ENCODE data around the gene SLC36A2.
"Not testable (repeated sequence)": the region's sequence is repeated elsewhere in the genome, so short reads cannot be mapped to it uniquely, and the experiment has no call there.

The SLC36A2 gene

GRCh38 chr5:151326266-151326665 lies 21.1 kb downstream of the SLC36A2 start:
- no peak overlapping the region for H3K27ac ChIP-seq (ENCODE audit: low read depth, low read length)
- no peaks in the 10 kb centered on the region for H3K9me3 ChIP-seq (ENCODE audit: low read length)
- H3K36me3 ChIP-seq (ENCODE audit: insufficient read depth, low read length) = no peaks in the 10 kb centered on the region
- no peak overlapping the region for H3K9ac ChIP-seq (ENCODE audit: low read length)
- no peak overlapping the region for H3K4me3 ChIP-seq (ENCODE audit: low read depth in 1 of 2, low read length in 2 of 2)
- no peaks in the 10 kb centered on the region for H3K4me1 ChIP-seq (ENCODE audit: insufficient read depth, low read length)
- H3K27me3 ChIP-seq (ENCODE audit: control insufficient read depth in 1 of 2, insufficient read depth in 2 of 2, low read length in 2 of 2) = no peaks in the 10 kb centered on the region

- no peak overlapping the region for H3K27ac ChIP-seq (ENCODE audit: low read depth, low read length)
- H3K9me3 ChIP-seq (ENCODE audit: low read length) = no peaks in the 10 kb centered on the region
- H3K4me3 ChIP-seq (ENCODE audit: low read depth in 1 of 2, low read length in 2 of 2) = no peak overlapping the region
- no peak overlapping the region for H3K9ac ChIP-seq (ENCODE audit: low read length)
- H3K4me1 ChIP-seq (ENCODE audit: insufficient read depth, low read length) = peaks cover 5% of the 10 kb centered on the region
- H3K36me3 ChIP-seq (ENCODE audit: insufficient read depth, low read length) = no peaks in the 10 kb centered on the region
- no peaks in the 10 kb centered on the region for H3K27me3 ChIP-seq (ENCODE audit: control insufficient read depth in 1 of 2, insufficient read depth in 2 of 2, low read length in 2 of 2)
Observed at GRCh38 chr5:151320481-151320880, 26.9 kb downstream of the SLC36A2 start.

- Histone ChIP-seq H3K27ac (ENCODE audit: low read depth, low read length) (no peak overlapping the region), H3K9me3 (ENCODE audit: low read length) (no peaks in the 10 kb centered on the region), H3K27me3 (ENCODE audit: control insufficient read depth in 1 of 2, insufficient read depth in 2 of 2, low read length in 2 of 2) (no peaks in the 10 kb centered on the region), H3K9ac (ENCODE audit: low read length) (no peak overlapping the region), H3K4me1 (ENCODE audit: insufficient read depth, low read length) (peaks cover 5% of the 10 kb centered on the region), H3K36me3 (ENCODE audit: insufficient read depth, low read length) (no peaks in the 10 kb centered on the region), H3K4me3 (ENCODE audit: low read depth in 1 of 2, low read length in 2 of 2) (no peak overlapping the region)
Observed at GRCh38 chr5:151318850-151319732, 28.3 kb downstream of the SLC36A2 start.

GRCh38 chr5:151317871-151318270 lies 29.5 kb downstream of the SLC36A2 start:
- Histone ChIP-seq H3K9me3 (ENCODE audit: low read length) (no peaks in the 10 kb centered on the region), H3K4me1 (ENCODE audit: insufficient read depth, low read length) (peaks cover 5% of the 10 kb centered on the region), H3K27ac (ENCODE audit: low read depth, low read length) (no peak overlapping the region), H3K27me3 (ENCODE audit: control insufficient read depth in 1 of 2, insufficient read depth in 2 of 2, low read length in 2 of 2) (no peaks in the 10 kb centered on the region), H3K4me3 (ENCODE audit: low read depth in 1 of 2, low read length in 2 of 2) (no peak overlapping the region), H3K36me3 (ENCODE audit: insufficient read depth, low read length) (no peaks in the 10 kb centered on the region), H3K9ac (ENCODE audit: low read length) (no peak overlapping the region)

- no peak overlapping the region for H3K9ac ChIP-seq (ENCODE audit: low read length)
Observed at GRCh38 chr5:151315998-151316597, 31.3 kb downstream of the SLC36A2 start.

DNA sequence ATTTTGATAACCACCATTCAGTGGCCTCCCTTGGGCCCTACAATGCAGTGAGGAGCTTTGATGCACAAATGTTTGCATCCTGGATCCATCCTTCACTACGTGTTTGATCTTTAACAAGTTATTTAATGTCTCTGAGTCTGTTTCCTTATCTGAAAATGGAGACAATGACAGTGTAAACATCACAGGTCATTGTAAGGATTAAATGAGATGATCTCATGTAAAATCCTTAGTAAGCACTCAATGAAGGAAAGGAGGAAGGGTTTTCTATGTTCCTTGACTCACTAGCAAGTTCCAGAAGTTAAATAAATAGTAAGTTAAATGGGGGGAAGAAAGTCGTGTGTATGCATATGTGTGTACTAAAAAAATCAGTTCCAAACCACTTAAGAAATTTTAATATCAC lies 34.0 kb downstream of the SLC36A2 start:
- Histone ChIP-seq H3K4me3 (ENCODE audit: low read depth in 1 of 2, low read length in 2 of 2) (no peak overlapping the region), H3K4me1 (ENCODE audit: insufficient read depth, low read length) (no peaks in the 10 kb centered on the region), H3K27ac (ENCODE audit: low read depth, low read length) (no peak overlapping the region), H3K36me3 (ENCODE audit: insufficient read depth, low read length) (no peaks in the 10 kb centered on the region), H3K9ac (ENCODE audit: low read length) (no peak overlapping the region), H3K9me3 (ENCODE audit: low read length) (no peaks in the 10 kb centered on the region), H3K27me3 (ENCODE audit: control insufficient read depth in 1 of 2, insufficient read depth in 2 of 2, low read length in 2 of 2) (no peaks in the 10 kb centered on the region)

More at GRCh38 chr5:151315998-151316597, 31.3 kb downstream of the SLC36A2 start:
- no peaks in the 10 kb centered on the region for H3K9me3 ChIP-seq (ENCODE audit: low read length)
- H3K4me3 ChIP-seq (ENCODE audit: low read depth in 1 of 2, low read length in 2 of 2) = no peak overlapping the region
- peaks cover 5% of the 10 kb centered on the region for H3K4me1 ChIP-seq (ENCODE audit: insufficient read depth, low read length)
- no peaks in the 10 kb centered on the region for H3K27me3 ChIP-seq (ENCODE audit: control insufficient read depth in 1 of 2, insufficient read depth in 2 of 2, low read length in 2 of 2)
- H3K36me3 ChIP-seq (ENCODE audit: insufficient read depth, low read length) = no peaks in the 10 kb centered on the region
- no peak overlapping the region for H3K27ac ChIP-seq (ENCODE audit: low read depth, low read length)

DNA sequence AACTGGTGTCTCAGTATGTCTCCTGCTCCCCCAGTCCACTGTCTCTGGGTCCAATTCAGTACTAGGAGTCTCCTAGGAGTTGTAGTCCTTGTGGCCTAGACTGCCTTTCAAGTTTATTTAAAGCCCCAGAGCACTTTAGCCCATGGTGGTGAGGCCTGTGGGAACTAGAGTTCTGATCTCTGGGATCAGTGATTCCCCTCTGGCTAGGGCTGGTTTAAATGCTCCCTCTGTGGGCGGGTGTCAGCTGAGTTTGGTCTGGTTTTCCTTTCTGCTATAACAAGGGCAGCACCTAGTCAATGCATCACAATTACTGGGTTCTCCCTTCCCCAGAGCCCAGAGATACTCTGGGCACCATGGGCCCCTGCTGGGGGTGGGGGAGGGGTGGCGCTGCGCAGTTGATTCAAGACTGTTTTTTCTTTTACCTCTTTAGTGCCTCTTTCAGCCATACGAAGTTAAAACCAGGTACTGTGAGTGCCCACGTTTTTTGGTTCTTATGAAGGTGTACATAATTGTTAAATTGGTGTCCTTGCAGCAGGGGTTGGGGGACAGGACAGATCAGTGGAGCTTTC lies 34.5 kb downstream of the SLC36A2 start:
- H3K9me3 ChIP-seq (ENCODE audit: low read length) = no peaks in the 10 kb centered on the region
- H3K9ac ChIP-seq (ENCODE audit: low read length) = no peak overlapping the region
- H3K27me3 ChIP-seq (ENCODE audit: control insufficient read depth in 1 of 2, insufficient read depth in 2 of 2, low read length in 2 of 2) = no peaks in the 10 kb centered on the region
- H3K4me3 ChIP-seq (ENCODE audit: low read depth in 1 of 2, low read length in 2 of 2) = no peak overlapping the region
- H3K4me1 ChIP-seq (ENCODE audit: insufficient read depth, low read length) = no peaks in the 10 kb centered on the region
- H3K27ac ChIP-seq (ENCODE audit: low read depth, low read length) = no peak overlapping the region
- H3K36me3 ChIP-seq (ENCODE audit: insufficient read depth, low read length) = no peaks in the 10 kb centered on the region

DNA sequence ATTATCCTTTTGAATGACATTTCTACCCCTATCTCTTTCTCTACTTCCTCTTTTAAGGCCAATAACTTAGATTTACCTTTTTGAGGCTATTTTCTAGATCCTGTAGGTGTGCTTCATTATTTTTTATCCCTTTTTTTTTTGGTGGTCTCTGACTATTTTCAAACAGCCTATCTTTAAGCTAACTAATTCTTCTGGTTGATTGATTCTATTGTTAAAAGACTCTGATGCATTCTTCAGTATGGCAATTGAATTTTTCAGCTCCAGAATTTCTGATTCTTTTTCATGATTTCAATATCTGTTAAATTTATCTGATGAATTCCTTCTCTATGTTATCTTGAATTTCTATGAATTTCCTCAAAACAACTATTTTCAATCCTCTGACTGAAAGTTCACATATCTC lies 36.4 kb downstream of the SLC36A2 start:
- Histone ChIP-seq H3K36me3 (ENCODE audit: insufficient read depth, low read length) (no peaks in the 10 kb centered on the region), H3K27ac (ENCODE audit: low read depth, low read length) (no peak overlapping the region), H3K4me1 (ENCODE audit: insufficient read depth, low read length) (no peaks in the 10 kb centered on the region), H3K9me3 (ENCODE audit: low read length) (no peaks in the 10 kb centered on the region), H3K4me3 (ENCODE audit: low read depth in 1 of 2, low read length in 2 of 2) (no peak overlapping the region), H3K27me3 (ENCODE audit: control insufficient read depth in 1 of 2, insufficient read depth in 2 of 2, low read length in 2 of 2) (no peaks in the 10 kb centered on the region), H3K9ac (ENCODE audit: low read length) (no peak overlapping the region)

DNA sequence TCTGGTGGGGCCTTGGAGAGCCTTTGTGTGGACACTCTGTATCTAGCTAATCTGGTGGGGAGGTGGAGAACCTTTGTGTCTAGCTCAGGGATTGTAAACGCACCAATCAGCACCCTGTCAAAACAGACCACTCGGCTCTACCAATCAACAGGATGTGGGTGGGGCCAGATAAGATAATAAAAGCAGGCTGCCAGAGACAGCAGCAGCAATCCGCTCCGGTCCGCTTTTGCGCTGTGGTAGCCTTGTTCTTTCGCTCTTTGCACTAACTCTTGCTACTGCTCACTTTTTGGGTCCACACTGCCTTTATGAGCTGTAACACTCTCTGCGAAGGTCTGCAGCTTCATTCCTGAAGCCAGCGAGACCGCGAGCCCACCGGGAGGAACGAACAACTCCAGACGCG lies 37.5 kb downstream of the SLC36A2 start:
- not testable (repeated sequence) for H3K36me3 ChIP-seq (ENCODE audit: insufficient read depth, low read length); H3K27ac ChIP-seq (ENCODE audit: low read depth, low read length); H3K4me1 ChIP-seq (ENCODE audit: insufficient read depth, low read length); H3K9me3 ChIP-seq (ENCODE audit: low read length); H3K27me3 ChIP-seq (ENCODE audit: control insufficient read depth in 1 of 2, insufficient read depth in 2 of 2, low read length in 2 of 2); H3K9ac ChIP-seq (ENCODE audit: low read length); H3K4me3 ChIP-seq (ENCODE audit: low read depth in 1 of 2, low read length in 2 of 2)

DNA sequence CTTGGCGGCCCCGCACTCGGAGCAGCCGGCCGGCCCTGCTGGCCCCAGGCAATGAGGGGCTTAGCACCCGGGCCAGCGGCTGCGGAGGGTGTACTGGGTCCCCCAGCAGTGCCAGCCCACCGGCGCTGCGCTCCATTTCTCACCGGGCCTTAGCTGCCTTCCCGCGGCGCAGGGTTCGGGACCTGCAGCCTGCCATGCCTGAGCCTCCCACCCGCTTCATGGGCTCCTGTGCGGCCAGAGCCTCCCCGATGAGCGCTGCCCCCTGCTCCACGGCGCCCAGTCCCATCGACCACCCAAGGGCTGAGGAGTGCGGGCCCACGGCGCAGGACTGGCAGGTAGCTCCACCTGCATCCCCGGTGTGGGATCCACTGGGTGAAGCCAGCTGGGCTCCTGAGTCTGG lies 38.1 kb downstream of the SLC36A2 start:
- not testable (repeated sequence) for H3K36me3 ChIP-seq (ENCODE audit: insufficient read depth, low read length); H3K27ac ChIP-seq (ENCODE audit: low read depth, low read length); H3K9me3 ChIP-seq (ENCODE audit: low read length); H3K4me1 ChIP-seq (ENCODE audit: insufficient read depth, low read length); H3K4me3 ChIP-seq (ENCODE audit: low read depth in 1 of 2, low read length in 2 of 2); H3K9ac ChIP-seq (ENCODE audit: low read length); H3K27me3 ChIP-seq (ENCODE audit: control insufficient read depth in 1 of 2, insufficient read depth in 2 of 2, low read length in 2 of 2)

GRCh38 chr5:151303666-151304065 lies 43.7 kb downstream of the SLC36A2 start, which contains the start of gene SLC36A3:
TSS of gene SLC36A3 (minus strand) at chr5:151303766. CDS start at chr5:151303354, 412 bp downstream.
- Histone ChIP-seq H3K4me1 (ENCODE audit: insufficient read depth, low read length) (no peaks in the 10 kb centered on the region), H3K36me3 (ENCODE audit: insufficient read depth, low read length) (no peaks in the 10 kb centered on the region), H3K9ac (ENCODE audit: low read length) (no peak within 1 kb of the TSS)

More at GRCh38 chr5:151303666-151304065, 43.7 kb downstream of the SLC36A2 start, which contains the start of gene SLC36A3:
- Histone ChIP-seq H3K9me3 (ENCODE audit: low read length) (no peaks in the 10 kb centered on the region), H3K27me3 (ENCODE audit: control insufficient read depth in 1 of 2, insufficient read depth in 2 of 2, low read length in 2 of 2) (no peaks in the 10 kb centered on the region), H3K27ac (ENCODE audit: low read depth, low read length) (no peak within 1 kb of the TSS), H3K4me3 (ENCODE audit: low read depth in 1 of 2, low read length in 2 of 2) (no peak within 1 kb of the TSS)

All from muscle layer of colon (tissue), 2 donors.